LHCN-M2 (cell line): ENCODE measurements around the gene HSPBP1. TPM values are rescaled to one million over a fixed set of nuclear protein-coding genes. Genes with fewer than 3 reads are reported as not detected.
A peak's percentile ranks its signal among the peaks of the same experiment; 100 is the strongest.

Source experiments
- DNase-seq: peaks from one replicate; pipeline ENCODE4 v3.0.0-alpha.2; 2012; ENCODE audit warnings: low read depth
- polyA plus RNA-seq: library from polyadenylated mRNA; unstranded; fragments of >200 nt; gene quantifications from one replicate; pipeline ENCODE4 v1.2.1, GENCODE V29; 2012; ENCODE audit warnings: missing spikeins
- total RNA-seq: library from RNA; depleted of rRNA; stranded (reverse); fragments of >200 nt; gene quantifications from 2 replicates; pipeline ENCODE4 v1.2.3, GENCODE V29; 2014; rRNA removed

HSPBP1 gene
- total RNA-seq, result 45.7 and 49.8 TPM in 2 replicates
- 48.2 TPM for polyA plus RNA-seq

- peak; percentile 91 for DNase-seq
Measured at GRCh38 chr19:55279770-55280643, at the start of gene HSPBP1. Gene HSPBP1, minus strand, starts transcription at chr19:55280110. Its CDS starts 502 bp downstream, at chr19:55279608.

- peak; percentile 38 for DNase-seq
Measured at GRCh38 chr19:55328774-55329318, 48.9 kb upstream of the HSPBP1 start.

GRCh38 chr19:55325172-55325571, 45.3 kb upstream of the HSPBP1 start, which contains the start of gene TMEM150B:
Gene TMEM150B, minus strand, starts transcription at chr19:55325341. Its CDS starts 4,305 bp downstream, at chr19:55321036.
- DNase-seq, result no peak

GRCh38 chr19:55324662-55325061, 44.8 kb upstream of the HSPBP1 start:
- DNase-seq, result no peak

GRCh38 chr19:55322204-55322885, 42.4 kb upstream of the HSPBP1 start:
- no peak for DNase-seq

GRCh38 chr19:55321466-55322137, 41.7 kb upstream of the HSPBP1 start:
- DNase-seq, result no peak

- DNase-seq, result no peak
Measured at GRCh38 chr19:55320844-55321419, 41.0 kb upstream of the HSPBP1 start.

GRCh38 chr19:55319785-55320184, 39.9 kb upstream of the HSPBP1 start:
- no peak for DNase-seq

- DNase-seq, result no peak
Measured at GRCh38 chr19:55316646-55317045, 36.7 kb upstream of the HSPBP1 start.

GRCh38 chr19:55315956-55316525, 36.1 kb upstream of the HSPBP1 start:
- no peak for DNase-seq

- no peak for DNase-seq
Measured at GRCh38 chr19:55314396-55314795, 34.5 kb upstream of the HSPBP1 start.

- no peak for DNase-seq
Measured at GRCh38 chr19:55312621-55313512, 33.0 kb upstream of the HSPBP1 start.

GRCh38 chr19:55311797-55312196, 31.9 kb upstream of the HSPBP1 start:
- DNase-seq, result no peak

- DNase-seq, result no peak
Measured at GRCh38 chr19:55311397-55311796, 31.5 kb upstream of the HSPBP1 start.

- DNase-seq, result no peak
Measured at GRCh38 chr19:55310498-55310897, 30.6 kb upstream of the HSPBP1 start.

- DNase-seq, result no peak
Measured at GRCh38 chr19:55309448-55309847, 29.5 kb upstream of the HSPBP1 start.

- no peak for DNase-seq
Measured at GRCh38 chr19:55308281-55308680, 28.4 kb upstream of the HSPBP1 start.

GRCh38 chr19:55306712-55307111, 26.8 kb upstream of the HSPBP1 start:
- no peak for DNase-seq

- no peak for DNase-seq
Measured at GRCh38 chr19:55305983-55306562, 26.2 kb upstream of the HSPBP1 start.

GRCh38 chr19:55305491-55305890, 25.6 kb upstream of the HSPBP1 start:
- no peak for DNase-seq
